ENCODE measurements around the gene SLC15A5. TPM values are rescaled to one million over a fixed set of nuclear protein-coding genes. Genes with fewer than 3 reads are reported as not detected.

SLC15A5 gene
- total RNA-seq, 2 donors from 2014 or later: not detected

DNA sequence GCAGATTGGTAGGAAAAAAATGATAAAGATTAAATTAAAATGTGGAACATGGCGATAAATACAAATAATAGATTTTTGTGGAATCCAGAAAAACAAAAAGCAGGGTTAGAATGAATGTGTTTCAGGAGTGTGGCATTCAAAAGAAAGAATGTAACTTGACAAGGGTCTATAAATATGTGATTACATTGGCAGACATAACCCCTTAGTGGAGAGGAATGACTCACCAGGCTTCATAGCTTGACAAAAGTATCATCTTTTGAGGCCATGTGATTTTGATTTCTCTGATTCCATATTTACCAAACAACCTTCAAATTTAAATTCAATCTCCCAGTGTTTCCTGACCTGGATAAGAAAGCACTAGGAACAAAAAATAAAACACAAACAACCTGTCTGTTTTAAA is 45.5 kb upstream of the SLC15A5 start:
- Histone ChIP-seq H3K27me3 (no peaks in the 10 kb centered on the region), H3K27ac (no peak overlapping the region), H3K4me1 (peaks cover 4% of the 10 kb centered on the region), H3K4me3 (no peak overlapping the region), H3K36me3 (replicated peaks in 1 of 2; ENCODE audit: insufficient read depth in 1 of 2, low read depth in 2 of 2) (no peaks in the 10 kb centered on the region), H3K9me3 (no peaks in the 10 kb centered on the region)
- ATAC-seq (no peak), DNase-seq (no peak)
- intact Hi-C loops (cut with DNase I): no loop called here
- TF ChIP-seq, protein P1, sequence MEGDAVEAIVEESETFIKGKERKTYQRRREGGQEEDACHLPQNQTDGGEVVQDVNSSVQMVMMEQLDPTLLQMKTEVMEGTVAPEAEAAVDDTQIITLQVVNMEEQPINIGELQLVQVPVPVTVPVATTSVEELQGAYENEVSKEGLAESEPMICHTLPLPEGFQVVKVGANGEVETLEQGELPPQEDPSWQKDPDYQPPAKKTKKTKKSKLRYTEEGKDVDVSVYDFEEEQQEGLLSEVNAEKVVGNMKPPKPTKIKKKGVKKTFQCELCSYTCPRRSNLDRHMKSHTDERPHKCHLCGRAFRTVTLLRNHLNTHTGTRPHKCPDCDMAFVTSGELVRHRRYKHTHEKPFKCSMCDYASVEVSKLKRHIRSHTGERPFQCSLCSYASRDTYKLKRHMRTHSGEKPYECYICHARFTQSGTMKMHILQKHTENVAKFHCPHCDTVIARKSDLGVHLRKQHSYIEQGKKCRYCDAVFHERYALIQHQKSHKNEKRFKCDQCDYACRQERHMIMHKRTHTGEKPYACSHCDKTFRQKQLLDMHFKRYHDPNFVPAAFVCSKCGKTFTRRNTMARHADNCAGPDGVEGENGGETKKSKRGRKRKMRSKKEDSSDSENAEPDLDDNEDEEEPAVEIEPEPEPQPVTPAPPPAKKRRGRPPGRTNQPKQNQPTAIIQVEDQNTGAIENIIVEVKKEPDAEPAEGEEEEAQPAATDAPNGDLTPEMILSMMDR (IDR thresholded peaks at IDR 0.05): no peak
- no peak for TF ChIP-seq POLR2A (IDR thresholded peaks at IDR 0.05)
- WGBS, 2 donors: 72 to 86% methylated on average over 1 of the region's 1 CpG

GRCh38 chr12:16310934-16311333 is 33.4 kb upstream of the SLC15A5 start:
- Histone ChIP-seq H3K9me3 (no peaks in the 10 kb centered on the region), H3K36me3 (replicated peaks in 1 of 2; ENCODE audit: insufficient read depth in 1 of 2, low read depth in 2 of 2) (no peaks in the 10 kb centered on the region), H3K27ac (no peak overlapping the region), H3K4me1 (no peaks in the 10 kb centered on the region), H3K4me3 (no peak overlapping the region), H3K27me3 (no peaks in the 10 kb centered on the region)
- intact Hi-C loops (cut with DNase I): no loop called here
- ATAC-seq: no peak
- no peak for TF ChIP-seq POLR2A (IDR thresholded peaks at IDR 0.05)
- TF ChIP-seq, protein P1 (IDR thresholded peaks at IDR 0.05): no peak
- 73 to 81% methylated on average over 1 of the region's 1 CpG for WGBS, 2 donors
- no peak for DNase-seq

- intact Hi-C loops (cut with DNase I): no loop called here
- TF ChIP-seq POLR2A (IDR thresholded peaks at IDR 0.05): no peak
- TF ChIP-seq, protein P1 (IDR thresholded peaks at IDR 0.05): no peak
Observed at GRCh38 chr12:16307856-16308475, 30.5 kb upstream of the SLC15A5 start.

GRCh38 chr12:16303939-16304338 is 26.5 kb upstream of the SLC15A5 start:
- intact Hi-C loops (cut with DNase I): no loop called here
- Histone ChIP-seq H3K27me3 (no peaks in the 10 kb centered on the region), H3K27ac (no peak overlapping the region), H3K4me3 (no peak overlapping the region), H3K36me3 (replicated peaks in 1 of 2; ENCODE audit: insufficient read depth in 1 of 2, low read depth in 2 of 2) (no peaks in the 10 kb centered on the region), H3K4me1 (no peaks in the 10 kb centered on the region), H3K9me3 (no peaks in the 10 kb centered on the region)
- TF ChIP-seq, protein P1 (IDR thresholded peaks at IDR 0.05): no peak
- TF ChIP-seq POLR2A (IDR thresholded peaks at IDR 0.05): no peak
- DNase-seq (no peak), ATAC-seq (no peak)
- 19 to 25% methylated on average over 2 of the region's 2 CpGs for WGBS, 2 donors

More at GRCh38 chr12:16307856-16308475, 30.5 kb upstream of the SLC15A5 start:
- Histone ChIP-seq H3K9me3 (no peaks in the 10 kb centered on the region), H3K27me3 (no peaks in the 10 kb centered on the region), H3K4me1 (no peaks in the 10 kb centered on the region), H3K4me3 (no peak overlapping the region), H3K36me3 (replicated peaks in 1 of 2; ENCODE audit: insufficient read depth in 1 of 2, low read depth in 2 of 2) (no peaks in the 10 kb centered on the region), H3K27ac (no peak overlapping the region)
- ATAC-seq (no peak), DNase-seq (no peak)
- WGBS, 2 donors: 73 to 78% methylated on average over 3 of the region's 3 CpGs

DNA sequence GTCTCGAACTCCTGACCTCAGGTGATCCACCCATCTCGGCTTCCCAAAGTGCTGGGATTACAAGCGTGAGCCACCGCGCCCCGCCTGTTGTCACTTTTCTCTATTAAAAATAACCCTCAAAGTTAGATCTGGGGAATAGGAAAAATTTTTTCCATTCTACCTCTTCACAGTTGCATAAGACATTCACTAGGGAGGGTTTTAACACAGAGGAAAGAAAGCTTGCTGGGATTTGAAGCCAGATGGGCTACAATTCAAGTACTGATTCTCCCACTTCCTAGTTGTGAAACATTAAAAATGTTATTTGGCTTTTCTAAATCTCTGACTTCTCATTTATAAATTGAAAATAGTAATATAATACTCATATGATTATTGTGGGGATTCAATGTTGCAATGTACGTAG is 23.3 kb upstream of the SLC15A5 start:
- WGBS, 2 donors: 92 to 93% methylated on average over 7 of the region's 7 CpGs
- H3K36me3 ChIP-seq (replicated peaks in 1 of 2; ENCODE audit: insufficient read depth in 1 of 2, low read depth in 2 of 2): no peaks in the 10 kb centered on the region
- H3K9me3 ChIP-seq: no peaks in the 10 kb centered on the region
- no peaks in the 10 kb centered on the region for H3K27me3 ChIP-seq
- no peak overlapping the region for H3K27ac ChIP-seq
- no peak for ATAC-seq
- TF ChIP-seq, protein P1 (IDR thresholded peaks at IDR 0.05): no peak
- TF ChIP-seq POLR2A (IDR thresholded peaks at IDR 0.05): no peak
- H3K4me3 ChIP-seq: no peak overlapping the region
- intact Hi-C loops (cut with DNase I): no loop called here
- H3K4me1 ChIP-seq: no peaks in the 10 kb centered on the region
- no peak for DNase-seq
